GM11168 (cell line): ENCODE results near the gene NPC1.
"Not testable (repeated sequence)": the region's sequence is repeated elsewhere in the genome, so short reads cannot be mapped to it uniquely, and the experiment has no call there.

Experiments used
- in situ Hi-C: fragments of 300-500 bp; cut with MboI; formaldehyde crosslinking; loops from one replicate; pipeline ENCODE4 v1.12.0; 2022; ENCODE audit warnings: low sequenced_read_pairs; ENCODE audit not compliant: unreplicated experiment

The NPC1 gene

GRCh38 chr18:23499291-23499781 is 87.0 kb downstream of the NPC1 start:
- in situ Hi-C loops = no loop called here

GRCh38 chr18:23498877-23499276 is 87.4 kb downstream of the NPC1 start:
- in situ Hi-C loops = no loop called here

- in situ Hi-C loops = no loop called here
Observed at GRCh38 chr18:23498117-23498516, 88.2 kb downstream of the NPC1 start.

GRCh38 chr18:23495723-23496440 is 90.4 kb downstream of the NPC1 start:
- in situ Hi-C loops = no loop called here

- in situ Hi-C loops = no loop called here
Observed at GRCh38 chr18:23494992-23495391, 91.3 kb downstream of the NPC1 start.

GRCh38 chr18:23493654-23494053 is 92.7 kb downstream of the NPC1 start:
- in situ Hi-C loops = no loop called here

- in situ Hi-C loops = not testable (repeated sequence)
Observed at GRCh38 chr18:23489586-23489985, 96.7 kb downstream of the NPC1 start.

- in situ Hi-C loops = no loop called here
Observed at GRCh38 chr18:23487738-23488570, 98.4 kb downstream of the NPC1 start.

GRCh38 chr18:23485386-23485785 is 100.9 kb downstream of the NPC1 start:
- in situ Hi-C loops = no loop called here

GRCh38 chr18:23484561-23485182 is 101.6 kb downstream of the NPC1 start:
- in situ Hi-C loops = no loop called here
